IPS-20b (cell line): ENCODE data around the gene DOK5.

Experiments
- H3K27ac ChIP-seq: one replicate; pipeline ENCODE4 v1.5.1; 2013; ENCODE audit warnings: low read length
- H3K27me3 ChIP-seq: 2 replicates; pipeline ENCODE4 v1.6.1; 2013; ENCODE audit warnings: mild to moderate bottlenecking, low read length, inconsistent platforms; ENCODE audit not compliant: insufficient read depth
- H3K36me3 ChIP-seq: 2 replicates; pipeline ENCODE4 v1.6.1; 2013; ENCODE audit warnings: low read depth, mild to moderate bottlenecking, inconsistent platforms, low read length, moderate library complexity; ENCODE audit not compliant: insufficient read depth
- H3K4me1 ChIP-seq: 2 replicates; pipeline ENCODE4 v1.6.1; 2013; ENCODE audit warnings: mild to moderate bottlenecking, control low read depth, inconsistent platforms, low read length, moderate library complexity; ENCODE audit not compliant: insufficient read depth
- H3K4me3 ChIP-seq: 2 replicates; pipeline ENCODE4 v1.5.1; 2013; ENCODE audit warnings: mild to moderate bottlenecking, low read length, inconsistent platforms
- H3K9ac ChIP-seq: 2 replicates; pipeline ENCODE4 v1.6.1; 2013; ENCODE audit warnings: low read depth, mild to moderate bottlenecking, inconsistent platforms, low read length, moderate library complexity
- H3K9me3 ChIP-seq: 2 replicates; pipeline ENCODE4 v1.6.1; 2013; ENCODE audit warnings: mild to moderate bottlenecking, low read depth, low read length, inconsistent platforms; ENCODE audit not compliant: insufficient read depth

DOK5 gene

GRCh38 chr20:54642864-54643667 lies 167.7 kb downstream of the DOK5 start:
- Histone ChIP-seq H3K36me3 (no peaks in the 10 kb centered on the region), H3K27ac (no peak overlapping the region), H3K9me3 (no peaks in the 10 kb centered on the region), H3K9ac (no peak overlapping the region), H3K4me3 (no peak overlapping the region), H3K4me1 (peaks cover 4% of the 10 kb centered on the region; the same call in 1 of the 2 replicates), H3K27me3 (no peaks in the 10 kb centered on the region)

- Histone ChIP-seq H3K27me3 (no peaks in the 10 kb centered on the region), H3K27ac (no peak overlapping the region), H3K36me3 (no peaks in the 10 kb centered on the region), H3K9ac (no peak overlapping the region), H3K9me3 (no peaks in the 10 kb centered on the region), H3K4me1 (peaks cover 4% of the 10 kb centered on the region; the same call in 1 of the 2 replicates), H3K4me3 (no peak overlapping the region)
Observed at GRCh38 chr20:54643761-54644160, 168.4 kb downstream of the DOK5 start.

GRCh38 chr20:54645445-54646155 lies 170.2 kb downstream of the DOK5 start:
- H3K27ac ChIP-seq = no peak overlapping the region
- H3K27me3 ChIP-seq = no peaks in the 10 kb centered on the region
- H3K36me3 ChIP-seq = no peaks in the 10 kb centered on the region
- no peak overlapping the region for H3K9ac ChIP-seq
- H3K4me1 ChIP-seq = no peaks in the 10 kb centered on the region; the same call in 1 of the 2 replicates
- no peak overlapping the region for H3K4me3 ChIP-seq
- no peaks in the 10 kb centered on the region for H3K9me3 ChIP-seq

- Histone ChIP-seq H3K4me3 (no peak overlapping the region), H3K9me3 (no peaks in the 10 kb centered on the region), H3K27me3 (no peaks in the 10 kb centered on the region), H3K27ac (no peak overlapping the region), H3K9ac (no peak overlapping the region), H3K4me1 (no peaks in the 10 kb centered on the region; the same call in 1 of the 2 replicates), H3K36me3 (no peaks in the 10 kb centered on the region)
Observed at GRCh38 chr20:54646156-54646517, 170.7 kb downstream of the DOK5 start.

- Histone ChIP-seq H3K4me3 (no peak overlapping the region), H3K9ac (no peak overlapping the region), H3K4me1 (no peaks in the 10 kb centered on the region; the same call in 1 of the 2 replicates), H3K9me3 (no peaks in the 10 kb centered on the region), H3K36me3 (no peaks in the 10 kb centered on the region), H3K27me3 (no peaks in the 10 kb centered on the region), H3K27ac (no peak overlapping the region)
Observed at GRCh38 chr20:54648421-54649142, 173.2 kb downstream of the DOK5 start.

- Histone ChIP-seq H3K27ac (no peak overlapping the region), H3K9me3 (no peaks in the 10 kb centered on the region), H3K4me3 (no peak overlapping the region), H3K27me3 (no peaks in the 10 kb centered on the region), H3K4me1 (no peaks in the 10 kb centered on the region; the same call in 1 of the 2 replicates), H3K9ac (no peak overlapping the region), H3K36me3 (no peaks in the 10 kb centered on the region)
Observed at GRCh38 chr20:54649511-54649962, 174.1 kb downstream of the DOK5 start.

GRCh38 chr20:54650052-54650719 lies 174.8 kb downstream of the DOK5 start:
- H3K4me3 ChIP-seq = no peak overlapping the region
- no peaks in the 10 kb centered on the region; the same call in 1 of the 2 replicates for H3K4me1 ChIP-seq
- no peaks in the 10 kb centered on the region for H3K9me3 ChIP-seq
- no peaks in the 10 kb centered on the region for H3K36me3 ChIP-seq
- H3K27me3 ChIP-seq = no peaks in the 10 kb centered on the region
- no peak overlapping the region for H3K9ac ChIP-seq
- no peak overlapping the region for H3K27ac ChIP-seq

GRCh38 chr20:54651252-54651651 lies 175.9 kb downstream of the DOK5 start:
- Histone ChIP-seq H3K4me1 (no peaks in the 10 kb centered on the region; the same call in 1 of the 2 replicates), H3K27ac (no peak overlapping the region), H3K4me3 (no peak overlapping the region), H3K27me3 (no peaks in the 10 kb centered on the region), H3K9ac (no peak overlapping the region), H3K9me3 (no peaks in the 10 kb centered on the region), H3K36me3 (no peaks in the 10 kb centered on the region)

GRCh38 chr20:54654450-54654849 lies 179.1 kb downstream of the DOK5 start:
- Histone ChIP-seq H3K27me3 (no peaks in the 10 kb centered on the region), H3K27ac (no peak overlapping the region), H3K9ac (no peak overlapping the region), H3K36me3 (no peaks in the 10 kb centered on the region), H3K4me1 (no peaks in the 10 kb centered on the region; the same call in 1 of the 2 replicates), H3K4me3 (no peak overlapping the region), H3K9me3 (no peaks in the 10 kb centered on the region)

GRCh38 chr20:54657268-54657826 lies 182.0 kb downstream of the DOK5 start:
- no peak overlapping the region for H3K9ac ChIP-seq
- no peaks in the 10 kb centered on the region for H3K36me3 ChIP-seq
- H3K27ac ChIP-seq = no peak overlapping the region
- H3K4me1 ChIP-seq = peaks cover 16% of the 10 kb centered on the region; the same call in 1 of the 2 replicates
- H3K9me3 ChIP-seq = no peaks in the 10 kb centered on the region
- no peak overlapping the region for H3K4me3 ChIP-seq
- H3K27me3 ChIP-seq = peaks cover 16% of the 10 kb centered on the region; the same call in 1 of the 2 replicates

GRCh38 chr20:54658525-54658924 lies 183.1 kb downstream of the DOK5 start:
- H3K4me3 ChIP-seq = no peak overlapping the region
- H3K9me3 ChIP-seq = no peaks in the 10 kb centered on the region
- H3K4me1 ChIP-seq = peaks cover 23% of the 10 kb centered on the region; the same call in 1 of the 2 replicates
- no peaks in the 10 kb centered on the region for H3K36me3 ChIP-seq
- H3K27me3 ChIP-seq = peaks cover 28% of the 10 kb centered on the region; the same call in 1 of the 2 replicates
- no peak overlapping the region for H3K9ac ChIP-seq
- H3K27ac ChIP-seq = no peak overlapping the region
